GM12801 (cell line): Measurements from ENCODE around the gene NAA20.

Source experiments
- TF ChIP-seq, protein P1 (sequence below): IDR thresholded peaks from one replicate; pipeline ENCODE4 v1.5.1; 2011; ENCODE audit warnings: control low read depth; ENCODE audit not compliant: insufficient read length; ENCODE audit errors: extremely low read depth

Gene NAA20

DNA sequence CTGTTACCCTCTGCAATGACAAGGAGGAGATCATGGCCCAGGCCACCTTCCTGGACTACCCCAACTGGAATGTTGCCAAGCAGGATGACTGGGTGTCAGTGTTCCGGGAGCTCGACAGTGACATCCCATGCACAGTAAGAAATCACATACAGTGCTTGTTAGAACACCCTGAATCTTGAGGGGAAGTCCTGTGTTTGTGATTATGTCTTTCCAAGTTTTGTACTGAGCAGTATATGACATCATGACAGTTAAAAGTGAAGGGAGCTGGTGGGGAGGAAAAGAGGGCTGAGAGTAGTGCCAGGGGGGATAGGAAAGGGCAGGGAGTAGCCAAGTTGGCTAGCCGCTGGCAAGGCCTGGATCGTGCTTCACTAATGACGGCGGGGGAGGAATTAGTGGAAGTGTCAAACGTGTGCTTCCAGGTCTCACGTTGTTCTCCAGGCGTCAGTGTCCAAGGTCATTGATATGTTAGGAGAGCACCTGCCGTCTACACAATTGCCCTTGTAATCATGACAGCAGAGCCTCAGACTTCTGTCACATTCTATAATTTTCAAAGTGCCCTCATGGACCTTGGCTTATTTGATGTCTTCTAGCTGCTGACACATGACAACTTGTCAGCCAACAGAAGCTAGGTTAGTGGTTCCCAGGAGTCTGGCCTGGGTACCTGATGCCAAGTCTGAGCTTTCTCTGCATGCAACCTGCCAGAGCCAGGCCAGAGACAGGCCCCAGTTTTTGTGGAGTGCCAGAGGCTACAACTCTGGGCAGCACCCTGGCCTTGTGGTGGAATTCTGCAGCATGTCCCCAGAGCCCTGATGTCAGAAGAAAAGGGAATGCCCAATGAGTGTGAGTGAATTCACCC lies 53.9 kb downstream of the NAA20 start:
- TF ChIP-seq, protein P1, sequence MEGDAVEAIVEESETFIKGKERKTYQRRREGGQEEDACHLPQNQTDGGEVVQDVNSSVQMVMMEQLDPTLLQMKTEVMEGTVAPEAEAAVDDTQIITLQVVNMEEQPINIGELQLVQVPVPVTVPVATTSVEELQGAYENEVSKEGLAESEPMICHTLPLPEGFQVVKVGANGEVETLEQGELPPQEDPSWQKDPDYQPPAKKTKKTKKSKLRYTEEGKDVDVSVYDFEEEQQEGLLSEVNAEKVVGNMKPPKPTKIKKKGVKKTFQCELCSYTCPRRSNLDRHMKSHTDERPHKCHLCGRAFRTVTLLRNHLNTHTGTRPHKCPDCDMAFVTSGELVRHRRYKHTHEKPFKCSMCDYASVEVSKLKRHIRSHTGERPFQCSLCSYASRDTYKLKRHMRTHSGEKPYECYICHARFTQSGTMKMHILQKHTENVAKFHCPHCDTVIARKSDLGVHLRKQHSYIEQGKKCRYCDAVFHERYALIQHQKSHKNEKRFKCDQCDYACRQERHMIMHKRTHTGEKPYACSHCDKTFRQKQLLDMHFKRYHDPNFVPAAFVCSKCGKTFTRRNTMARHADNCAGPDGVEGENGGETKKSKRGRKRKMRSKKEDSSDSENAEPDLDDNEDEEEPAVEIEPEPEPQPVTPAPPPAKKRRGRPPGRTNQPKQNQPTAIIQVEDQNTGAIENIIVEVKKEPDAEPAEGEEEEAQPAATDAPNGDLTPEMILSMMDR = no peak

DNA sequence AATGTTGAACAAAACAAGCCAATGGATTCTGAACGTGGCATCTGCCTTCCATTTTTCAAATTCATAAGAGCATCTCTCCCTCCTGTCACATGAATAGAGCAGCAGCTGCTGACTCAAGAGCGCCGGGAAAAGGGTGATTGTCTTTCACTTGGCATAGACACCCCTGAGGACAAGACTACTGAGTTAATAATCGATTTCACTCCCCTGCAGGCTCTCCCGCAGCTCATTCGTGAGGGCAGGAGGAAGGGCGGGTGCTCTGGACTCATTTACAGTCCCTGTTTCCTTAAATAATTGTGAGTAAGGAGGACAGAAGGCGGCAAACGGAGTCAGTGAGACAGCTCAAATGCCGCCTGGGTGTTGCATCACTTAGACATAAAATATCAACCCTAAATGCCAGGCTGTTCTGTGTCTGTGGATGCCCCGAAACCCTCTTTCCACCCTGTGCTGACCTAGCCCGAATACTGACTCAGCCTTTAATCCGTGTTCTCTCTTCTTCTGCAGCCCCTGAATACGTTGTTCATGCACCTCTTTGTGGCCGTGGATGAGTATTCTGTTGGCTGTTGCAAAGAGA lies 56.7 kb downstream of the NAA20 start:
- TF ChIP-seq, protein P1 = no peak

DNA sequence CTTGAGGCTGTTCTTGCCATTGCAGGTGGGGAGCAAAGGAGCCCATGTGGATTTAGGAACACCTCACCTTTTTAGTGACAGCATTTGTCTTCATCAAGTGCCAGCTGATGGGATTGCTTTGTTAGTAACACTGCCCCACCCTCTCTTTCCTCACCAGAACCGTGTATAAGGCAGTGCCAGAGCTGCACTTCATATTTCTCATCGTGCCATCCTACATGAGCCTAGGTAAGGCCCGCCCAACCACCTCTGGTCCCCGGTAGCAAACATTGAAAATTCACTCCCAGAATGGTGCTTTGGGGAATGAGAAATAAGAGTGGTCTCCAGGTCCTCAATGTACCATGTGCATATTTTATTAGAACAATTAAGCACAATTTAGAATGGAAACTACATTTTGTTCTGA lies 57.9 kb downstream of the NAA20 start:
- TF ChIP-seq, protein P1 = no peak

DNA sequence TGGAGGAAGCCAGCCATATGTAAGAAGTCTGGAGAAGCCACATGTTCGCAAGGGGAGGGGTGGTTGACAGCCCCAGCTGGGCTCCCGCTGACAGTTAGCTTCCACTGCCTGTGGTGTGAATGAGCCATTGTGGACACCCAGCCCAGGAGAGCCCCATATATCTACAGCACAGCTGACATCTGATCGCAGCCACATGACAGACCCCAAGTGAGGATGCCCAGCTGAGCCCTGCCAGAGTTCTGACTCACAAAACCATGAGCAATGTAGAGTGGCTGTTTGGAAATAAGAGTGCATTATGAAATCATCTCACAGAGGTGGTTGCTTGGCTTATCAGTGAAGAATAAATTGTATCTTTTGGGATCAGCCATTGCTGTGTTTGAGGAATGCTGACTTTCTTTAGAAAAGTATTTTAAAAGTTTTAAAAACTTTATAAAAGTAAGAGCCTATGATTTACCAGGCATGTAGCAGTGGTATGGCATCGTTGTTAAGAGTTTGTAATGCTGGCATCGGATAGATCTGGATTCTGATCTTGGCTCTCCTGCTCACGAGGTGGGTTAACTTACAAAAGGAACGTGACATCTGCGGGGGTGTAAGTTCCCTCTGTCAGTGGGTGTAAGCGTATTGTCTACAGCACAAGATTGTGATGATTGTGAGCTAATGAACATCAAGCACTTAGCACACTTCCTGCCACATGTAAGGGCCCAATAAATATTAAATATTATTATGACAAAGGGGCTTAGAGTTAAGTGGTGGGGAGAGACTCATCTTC lies 59.3 kb downstream of the NAA20 start:
- TF ChIP-seq, protein P1 = no peak

DNA sequence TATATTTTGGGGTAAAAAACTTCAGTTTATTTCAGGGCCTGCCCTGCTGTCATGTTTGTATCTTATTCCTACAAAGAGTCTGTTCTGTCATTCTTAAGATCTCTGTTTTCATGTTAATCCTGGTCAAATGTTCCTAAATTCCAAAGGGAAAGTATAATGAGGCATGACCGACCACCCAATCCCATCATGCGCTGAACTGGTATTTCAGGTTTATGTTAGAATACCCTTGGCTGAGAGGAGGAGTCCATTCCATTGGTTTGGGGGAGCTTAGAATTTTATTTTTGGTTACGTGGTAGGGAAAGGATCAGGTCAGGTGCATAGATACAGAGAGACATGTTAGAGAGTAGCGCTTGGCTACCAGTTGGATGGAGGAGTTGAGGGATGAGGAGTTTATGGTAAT lies 60.9 kb downstream of the NAA20 start:
- TF ChIP-seq, protein P1 = no peak

DNA sequence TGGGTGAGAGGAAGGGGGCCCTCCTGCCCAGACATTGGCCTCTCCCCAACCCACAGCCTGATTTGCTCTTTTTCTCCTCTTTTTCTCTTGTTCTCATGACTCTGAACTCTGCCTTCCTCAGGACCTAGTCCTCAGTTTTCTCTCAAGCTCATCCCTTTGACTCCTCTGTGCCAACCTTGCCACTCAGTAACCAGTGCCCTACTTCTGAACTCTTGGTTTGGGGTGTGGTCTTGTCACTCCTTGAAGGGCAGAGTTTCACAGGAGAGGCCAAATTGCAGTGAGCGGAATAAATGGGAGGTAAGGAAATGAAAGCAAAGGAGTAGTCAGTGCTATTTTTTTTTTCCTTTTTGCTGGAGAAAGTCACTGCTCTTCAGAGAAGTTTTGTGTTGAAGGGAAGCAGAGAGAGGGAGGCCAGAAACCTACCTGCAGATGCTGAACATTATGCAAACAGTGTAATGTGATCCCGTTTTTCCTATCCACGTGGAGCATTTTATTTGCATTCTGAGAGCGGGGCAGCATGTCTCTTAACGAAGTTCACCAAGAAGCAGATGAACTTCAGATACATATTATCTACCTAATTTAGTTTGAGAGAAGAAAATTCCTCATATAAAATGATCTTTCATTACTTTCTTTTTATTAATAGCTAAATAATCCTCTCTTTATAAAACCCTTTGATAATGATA lies 62.1 kb downstream of the NAA20 start:
- TF ChIP-seq, protein P1 = no peak
